HCT116 (cell line): Measurements from ENCODE around the gene TBC1D19. TPM values are rescaled to one million over a fixed set of nuclear protein-coding genes. Genes with fewer than 3 reads are reported as not detected.

Source experiments
- ATAC-seq: fragments of 200-7000 bp; cut with Tn5 transposase; 2 replicates; pipeline ENCODE4 v1.9.1; 2020; ENCODE audit warnings: mild to moderate bottlenecking, moderate library complexity
- BruUV-seq: library from RNA; stranded (reverse); fragments of 400-500 nt; replicated peaks from 2 replicates; lab custom pipeline; 2021; lab: Mats Ljungman, UMichigan
- CTCF ChIA-PET: fragments of 300-600 bp; sonication (Branson Sonifier 250); formaldehyde crosslinking; loops from one replicate; lab custom pipeline; 2021; ENCODE audit warnings: antibody characterized with exemption; lab: Charles Lee
- POLR2A ChIA-PET: fragments of 300-600, 350-600 bp; sonication (Branson Sonifier 250); formaldehyde crosslinking; loops from one replicate; lab custom pipeline; 2021; ENCODE audit warnings: antibody characterized with exemption; lab: Charles Lee
- RAD21 ChIA-PET, 2 experiments: fragments of 300-600 bp; sonication (Branson Sonifier 250); formaldehyde crosslinking; loops; one replicate each; lab custom pipeline; 2023; ENCODE audit warnings: low total read pairs in 2 of 2; ENCODE audit not compliant: uncharacterized antibody in 2 of 2, unreplicated experiment in 2 of 2, low non-redundant PET in 1 of 2; lab: Charles Lee
- DNase-seq: peaks from one replicate; pipeline ENCODE4 v3.0.0-alpha.2; 2010; ENCODE audit warnings: low read depth, low spot score
- H2AFZ ChIP-seq: fragments of 200-600 bp; shearing (Covaris generic), sonication (generic); 2 replicates; pipeline ENCODE4 v1.6.1; 2017; ENCODE audit warnings: low read depth, mixed run types, mixed read lengths, antibody characterized with exemption, low read length; ENCODE audit not compliant: poor library complexity, severe bottlenecking
- H3K27ac ChIP-seq: 2 replicates; pipeline ENCODE4 v1.5.1; 2012; ENCODE audit warnings: low read depth, low read length
- H3K27me3 ChIP-seq: fragments of 200-600 bp; sonication (generic); 2 replicates; pipeline ENCODE4 v1.6.1; 2016; ENCODE audit warnings: mixed run types, low read length, mixed read lengths; ENCODE audit not compliant: insufficient read depth
- H3K36me3 ChIP-seq, 2 experiments: fragments of 200-500 bp in 1 of 2; fragments of 200-600 bp in 1 of 2; sonication (Bioruptor generic) in 1 of 2; sonication (generic) in 1 of 2; 2 replicates each; pipeline versions ENCODE4 v1.5.1 to v1.6.1; 2014 to 2016; ENCODE audit warnings: low read length in 2 of 2, inconsistent platforms in 1 of 2, mixed read lengths in 1 of 2, mixed run types in 1 of 2; ENCODE audit not compliant: insufficient read depth in 2 of 2, control insufficient read depth in 1 of 2
- H3K4me1 ChIP-seq, 2 experiments: fragments of 200-600 bp in 1 of 2; sonication (generic) in 1 of 2; 2 replicates each; pipeline versions ENCODE4 v1.5.1 to v1.6.1; 2012 to 2017; ENCODE audit warnings: low read length in 2 of 2, inconsistent platforms in 1 of 2, mild to moderate bottlenecking in 1 of 2, mixed read lengths in 1 of 2, mixed run types in 1 of 2, moderate library complexity in 1 of 2; ENCODE audit not compliant: insufficient read depth in 2 of 2, control insufficient read depth in 1 of 2
- H3K4me2 ChIP-seq: fragments of 200-600 bp; sonication (generic); 2 replicates; pipeline ENCODE4 v1.6.1; 2017; ENCODE audit warnings: mixed run types, low read length, mixed read lengths
- H3K4me3 ChIP-seq, 2 experiments: fragments of 200-600 bp in 1 of 2; sonication (generic) in 1 of 2; replicated peaks in 1 of 2; 2 replicates each; pipeline ENCODE4 v1.5.1; 2011 to 2016; ENCODE audit warnings: low read length in 2 of 2, control low read depth in 1 of 2, low read depth in 1 of 2, mild to moderate bottlenecking in 1 of 2, mixed read lengths in 1 of 2, mixed run types in 1 of 2
- H3K79me2 ChIP-seq: fragments of 200-600 bp; sonication (generic); 2 replicates; pipeline ENCODE4 v1.6.1; 2017; ENCODE audit warnings: mild to moderate bottlenecking, mixed run types, low read length, moderate library complexity, mixed read lengths; ENCODE audit not compliant: insufficient read depth
- H3K9ac ChIP-seq: fragments of 200-600 bp; sonication (generic); 2 replicates; pipeline ENCODE4 v1.6.1; 2016; ENCODE audit warnings: low read length, mixed read lengths
- H3K9me2 ChIP-seq: fragments of 200-600 bp; sonication (generic), shearing (Covaris generic); 2 replicates; pipeline ENCODE4 v1.6.1; 2017; ENCODE audit warnings: mixed run types, mild to moderate bottlenecking, moderate library complexity; ENCODE audit not compliant: insufficient read depth
- H3K9me3 ChIP-seq, 2 experiments: fragments of 200-500 bp in 1 of 2; fragments of 200-600 bp in 1 of 2; sonication (Bioruptor generic) in 1 of 2; sonication (generic) in 1 of 2; 2 replicates each; pipeline ENCODE4 v1.6.1; 2014 to 2017; ENCODE audit warnings: low read length in 2 of 2, mixed read lengths in 2 of 2, inconsistent platforms in 1 of 2, low read depth in 1 of 2, mild to moderate bottlenecking in 1 of 2, mixed run types in 1 of 2, moderate library complexity in 1 of 2; ENCODE audit not compliant: control insufficient read depth in 1 of 2, insufficient read depth in 1 of 2
- H4K20me1 ChIP-seq: fragments of 200-600 bp; sonication (generic), shearing (Covaris generic); 2 replicates; pipeline ENCODE4 v1.6.1; 2017; ENCODE audit warnings: mixed run types, mild to moderate bottlenecking, moderate library complexity; ENCODE audit not compliant: insufficient read depth
- ATF3 ChIP-seq: IDR thresholded peaks from 2 replicates; pipeline ENCODE4 v1.6.1; 2012
- CBX3 ChIP-seq: IDR thresholded peaks from 2 replicates; pipeline ENCODE4 v1.6.1; 2012; ENCODE audit warnings: low read depth
- CEBPB ChIP-seq: IDR thresholded peaks from 2 replicates; pipeline ENCODE4 v1.6.1; 2012; ENCODE audit warnings: low read depth
- EZH2 ChIP-seq: fragments of 200-600 bp; sonication (generic); IDR thresholded peaks from 2 replicates; pipeline ENCODE4 v1.6.1; 2017; ENCODE audit warnings: antibody characterized with exemption, mixed run types
- EZH2phosphoT487 ChIP-seq: fragments of 200-600 bp; IDR thresholded peaks from 2 replicates; pipeline ENCODE4 v1.6.1; 2018; ENCODE audit warnings: antibody characterized with exemption, borderline replicate concordance
- FOSL1 ChIP-seq: IDR thresholded peaks from 2 replicates; pipeline ENCODE4 v1.6.1; 2012; ENCODE audit warnings: low read depth
- JUND ChIP-seq: IDR thresholded peaks from 2 replicates; pipeline ENCODE4 v1.6.1; 2012
- POLR2AphosphoS5 ChIP-seq: IDR thresholded peaks from 2 replicates; pipeline ENCODE4 v1.6.1; 2011; ENCODE audit warnings: mild to moderate bottlenecking, low read depth, low read length, moderate library complexity
- RAD21 ChIP-seq: IDR thresholded peaks from 2 replicates; pipeline ENCODE4 v1.6.1; 2012; ENCODE audit warnings: low read depth, mild to moderate bottlenecking
- REST ChIP-seq: IDR thresholded peaks from 2 replicates; pipeline ENCODE4 v1.6.1; 2012; ENCODE audit warnings: low read depth
- SIN3A ChIP-seq: IDR thresholded peaks from 2 replicates; pipeline ENCODE4 v1.6.1; 2012; ENCODE audit warnings: low read depth
- SP1 ChIP-seq: IDR thresholded peaks from 2 replicates; pipeline ENCODE4 v1.6.1; 2012; ENCODE audit warnings: low read depth
- SRF ChIP-seq: IDR thresholded peaks from 2 replicates; pipeline ENCODE4 v1.6.1; 2012; ENCODE audit warnings: low read depth
- TCF7L2 ChIP-seq: IDR thresholded peaks from 2 replicates; pipeline ENCODE4 v1.7.0; 2011; ENCODE audit warnings: borderline replicate concordance, inconsistent platforms; ENCODE audit not compliant: insufficient read depth, insufficient read length; ENCODE audit errors: extremely low read depth
- ZFX ChIP-seq: fragments of 450-650 bp; IDR thresholded peaks from 2 replicates; pipeline ENCODE4 v1.6.1; 2017
- ZNF274 ChIP-seq: fragments of 200-500 bp; sonication (Bioruptor generic); IDR thresholded peaks from 2 replicates; pipeline ENCODE4 v1.6.1; 2014; ENCODE audit warnings: mild to moderate bottlenecking, low read depth, low read length, inconsistent platforms
- intact Hi-C: fragments of 100-400 bp; cut with micrococcal nuclease; formaldehyde crosslinking; loops from 2 replicates; pipeline ENCODE4 v1.10.0; 2022
- total RNA-seq: library from RNA; stranded (reverse); gene quantifications from one replicate; pipeline ENCODE4 v1.2.1, GENCODE V29; 2021; ENCODE audit not compliant: unreplicated experiment
- TF ChIP-seq, protein P1 (sequence below), 3 experiments: fragments of 200-600 bp in 1 of 3; sonication (generic) in 1 of 3; IDR thresholded peaks in 2 of 3; conservative IDR thresholded peaks in 1 of 3; 2 replicates each; pipeline ENCODE4 v1.5.1; 2012 to 2017; ENCODE audit warnings: low read depth in 2 of 3, low read length in 2 of 3, antibody characterized with exemption in 1 of 3, borderline replicate concordance in 1 of 3, control low read depth in 1 of 3, mild to moderate bottlenecking in 1 of 3, mixed read lengths in 1 of 3, mixed run types in 1 of 3, moderate library complexity in 1 of 3; ENCODE audit not compliant: insufficient read depth in 1 of 3
- TF ChIP-seq, protein P2 (sequence below): IDR thresholded peaks from 2 replicates; pipeline ENCODE4 v1.6.1; 2012
- TF ChIP-seq, protein P3 (sequence below): IDR thresholded peaks from 2 replicates; pipeline ENCODE4 v1.6.1; 2011; ENCODE audit warnings: mild to moderate bottlenecking, low read length, moderate library complexity; ENCODE audit not compliant: insufficient replicate concordance; ENCODE audit errors: extremely low read depth

Gene TBC1D19
- total RNA-seq, 1 experiment from 2014 or later = 25.4 TPM

DNA sequence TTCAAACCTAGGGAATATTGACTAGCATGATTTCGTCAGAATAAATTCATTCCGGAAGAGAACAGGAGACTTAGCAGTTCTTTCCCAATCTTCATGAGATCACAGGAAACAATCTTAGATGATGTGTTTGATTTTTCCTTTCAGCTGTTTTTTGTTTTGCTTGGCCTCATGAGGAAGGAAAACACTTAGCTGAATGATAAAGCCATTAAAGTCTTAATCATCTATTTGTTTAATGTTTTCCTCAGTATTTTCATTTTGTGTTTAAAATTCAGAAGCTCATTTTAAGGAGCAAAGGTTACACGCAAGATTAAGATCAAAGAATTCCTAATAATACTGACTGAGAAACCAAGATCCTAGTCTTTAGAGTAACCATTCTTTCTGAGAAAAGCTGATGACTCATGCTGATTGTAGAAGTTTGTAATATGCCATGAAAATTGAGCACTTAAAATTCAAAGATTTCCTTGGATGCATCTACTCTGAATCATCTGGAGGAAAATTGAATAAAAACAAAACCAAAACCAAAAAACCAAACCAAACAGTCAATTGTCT lies 15.4 kb upstream of the TBC1D19 start:
- ChIA-PET CTCF (interaction anchor here (1.5 kb wide), 1 partner anchor 15 kb away, joined by 4 read pairs; the partner anchor contains the start of gene TBC1D19), POLR2A (interaction anchor here (1.0 to 4.9 kb wide), 5 partner anchors 14 to 292 kb away, joined by 3 to 39 read pairs (median 4); partner anchors contain the start of genes STIM2 and TBC1D19), RAD21 (interaction anchor here in 1 of 2 experiments (0.6 to 1.2 kb wide), 3 partner anchors 16 to 110 kb away, joined by 3 to 4 read pairs (median 3); no protein-coding TSS in a partner anchor)
- Histone ChIP-seq H3K79me2 (no peaks in the 10 kb centered on the region), H3K4me1 (peaks cover 46 to 61% of the 10 kb centered on the region in 2 experiments), H3K9ac (peak overlapping the region; percentile 52), H3K27me3 (no peaks in the 10 kb centered on the region), H3K36me3 (no peaks in the 10 kb centered on the region), H3K9me3 (no peaks in the 10 kb centered on the region), H3K4me2 (peak overlapping the region; percentile 74), H3K4me3 (peak overlapping the region in 1 of 2 experiments; percentile 26; a peak in 1 of 4 replicates), H4K20me1 (no peaks in the 10 kb centered on the region), H3K9me2 (no peaks in the 10 kb centered on the region), H3K27ac (peak overlapping the region; percentile 88), H2AFZ (peak overlapping the region; percentile 47)
- DNase-seq (peak; percentile 93), ATAC-seq (peak; percentile 76)
- intact Hi-C loops = loop anchor here (1.0 kb wide), 2 partner anchors 15 to 68 kb away; no protein-coding TSS in a partner anchor
- BruUV-seq = no TSS peak
- peak; percentile 76; the same call in 1 of the 2 replicates for TF ChIP-seq ATF3
- TF ChIP-seq SP1 = peak; percentile 94
- no peak for TF ChIP-seq ZNF274
- TF ChIP-seq SIN3A = peak; percentile 75; the same call in 1 of the 2 replicates
- TF ChIP-seq, protein P1, sequence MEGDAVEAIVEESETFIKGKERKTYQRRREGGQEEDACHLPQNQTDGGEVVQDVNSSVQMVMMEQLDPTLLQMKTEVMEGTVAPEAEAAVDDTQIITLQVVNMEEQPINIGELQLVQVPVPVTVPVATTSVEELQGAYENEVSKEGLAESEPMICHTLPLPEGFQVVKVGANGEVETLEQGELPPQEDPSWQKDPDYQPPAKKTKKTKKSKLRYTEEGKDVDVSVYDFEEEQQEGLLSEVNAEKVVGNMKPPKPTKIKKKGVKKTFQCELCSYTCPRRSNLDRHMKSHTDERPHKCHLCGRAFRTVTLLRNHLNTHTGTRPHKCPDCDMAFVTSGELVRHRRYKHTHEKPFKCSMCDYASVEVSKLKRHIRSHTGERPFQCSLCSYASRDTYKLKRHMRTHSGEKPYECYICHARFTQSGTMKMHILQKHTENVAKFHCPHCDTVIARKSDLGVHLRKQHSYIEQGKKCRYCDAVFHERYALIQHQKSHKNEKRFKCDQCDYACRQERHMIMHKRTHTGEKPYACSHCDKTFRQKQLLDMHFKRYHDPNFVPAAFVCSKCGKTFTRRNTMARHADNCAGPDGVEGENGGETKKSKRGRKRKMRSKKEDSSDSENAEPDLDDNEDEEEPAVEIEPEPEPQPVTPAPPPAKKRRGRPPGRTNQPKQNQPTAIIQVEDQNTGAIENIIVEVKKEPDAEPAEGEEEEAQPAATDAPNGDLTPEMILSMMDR (IDR thresholded peaks at IDR 0.05 in 2 of 3, conservative IDR thresholded peaks at IDR 0.05 in 1 of 3; ENCODE audit: borderline replicate concordance in 1 of 3, insufficient read depth in 1 of 3, low read depth in 2 of 3, low read length in 2 of 3) = no peak
- no peak for TF ChIP-seq EZH2
- TF ChIP-seq, protein P2, sequence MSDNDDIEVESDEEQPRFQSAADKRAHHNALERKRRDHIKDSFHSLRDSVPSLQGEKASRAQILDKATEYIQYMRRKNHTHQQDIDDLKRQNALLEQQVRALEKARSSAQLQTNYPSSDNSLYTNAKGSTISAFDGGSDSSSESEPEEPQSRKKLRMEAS = peak; percentile 53
- TF ChIP-seq RAD21 = no peak
- peak; percentile 88 for TF ChIP-seq TCF7L2
- TF ChIP-seq REST = no peak
- TF ChIP-seq JUND = peak; percentile 93
- TF ChIP-seq CEBPB = peak; percentile 97
- TF ChIP-seq EZH2phosphoT487 = no peak
- TF ChIP-seq CBX3 = peak; percentile 84
- TF ChIP-seq, protein P3, sequence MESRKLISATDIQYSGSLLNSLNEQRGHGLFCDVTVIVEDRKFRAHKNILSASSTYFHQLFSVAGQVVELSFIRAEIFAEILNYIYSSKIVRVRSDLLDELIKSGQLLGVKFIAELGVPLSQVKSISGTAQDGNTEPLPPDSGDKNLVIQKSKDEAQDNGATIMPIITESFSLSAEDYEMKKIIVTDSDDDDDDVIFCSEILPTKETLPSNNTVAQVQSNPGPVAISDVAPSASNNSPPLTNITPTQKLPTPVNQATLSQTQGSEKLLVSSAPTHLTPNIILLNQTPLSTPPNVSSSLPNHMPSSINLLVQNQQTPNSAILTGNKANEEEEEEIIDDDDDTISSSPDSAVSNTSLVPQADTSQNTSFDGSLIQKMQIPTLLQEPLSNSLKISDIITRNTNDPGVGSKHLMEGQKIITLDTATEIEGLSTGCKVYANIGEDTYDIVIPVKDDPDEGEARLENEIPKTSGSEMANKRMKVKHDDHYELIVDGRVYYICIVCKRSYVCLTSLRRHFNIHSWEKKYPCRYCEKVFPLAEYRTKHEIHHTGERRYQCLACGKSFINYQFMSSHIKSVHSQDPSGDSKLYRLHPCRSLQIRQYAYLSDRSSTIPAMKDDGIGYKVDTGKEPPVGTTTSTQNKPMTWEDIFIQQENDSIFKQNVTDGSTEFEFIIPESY = no peak
- no peak for TF ChIP-seq ZFX
- TF ChIP-seq FOSL1 = peak; percentile 95
- no peak; the same call in 1 of the 2 replicates for TF ChIP-seq POLR2AphosphoS5
- TF ChIP-seq SRF = peak; percentile 74; the same call in 1 of the 2 replicates
